Endothelial cell of umbilical vein (primary cell): ENCODE measurements around the gene ERMN. TPM values are rescaled to one million over a fixed set of nuclear protein-coding genes. Genes with fewer than 3 reads are reported as not detected.

Source experiments
- BruUV-seq: library from RNA; stranded (reverse); fragments of 400-500 nt; replicated peaks from 2 replicates; lab custom pipeline; 2021; lab: Mats Ljungman, UMichigan
- CTCF ChIA-PET: fragments of 300-600, 350-600 bp; sonication (Branson Sonifier 250); formaldehyde crosslinking; loops from one replicate; lab custom pipeline; 2021; ENCODE audit warnings: antibody characterized with exemption, inconsistent platforms; lab: Charles Lee
- POLR2A ChIA-PET: fragments of 300-600, 350-600 bp; sonication (Branson Sonifier 250); formaldehyde crosslinking; loops from one replicate; lab custom pipeline; 2021; ENCODE audit warnings: antibody characterized with exemption, inconsistent platforms; lab: Charles Lee
- DNase-seq: peaks from one replicate; pipeline ENCODE4 v3.0.0-alpha.2; 2011; ENCODE audit warnings: low read depth, low spot score
- FAIRE-seq: peaks from 2 replicates; lab custom pipeline; 2011; peaks lifted over from hg19 to GRCh38; lab: Jason Lieb, UNC
- H2AFZ ChIP-seq: 2 replicates; pipeline ENCODE4 v1.6.0; 2012; ENCODE audit warnings: low read depth, low read length, control low read depth, inconsistent platforms
- H3K27ac ChIP-seq: 2 replicates; pipeline ENCODE4 v1.5.1; 2011; ENCODE audit warnings: low read depth, mild to moderate bottlenecking, control low read depth, low read length, moderate library complexity; ENCODE audit not compliant: insufficient read depth
- H3K27me3 ChIP-seq, 2 experiments: 2 replicates each; pipeline versions ENCODE4 v1.6.0 to v1.6.1; 2011; ENCODE audit warnings: low read length in 2 of 2, mixed read lengths in 1 of 2; ENCODE audit not compliant: control insufficient read depth in 2 of 2, insufficient read depth in 2 of 2
- H3K36me3 ChIP-seq, 2 experiments: 2 replicates in 1 of 2; 3 replicates in 1 of 2; pipeline ENCODE4 v1.5.1; 2011; ENCODE audit warnings: low read length in 2 of 2, mild to moderate bottlenecking in 1 of 2, moderate library complexity in 1 of 2; ENCODE audit not compliant: control insufficient read depth in 2 of 2, insufficient read depth in 2 of 2; ENCODE audit errors: extremely low read depth in 1 of 2
- H3K4me1 ChIP-seq: 3 replicates; pipeline ENCODE4 v1.5.1; 2011; ENCODE audit warnings: mild to moderate bottlenecking, low read length; ENCODE audit not compliant: control insufficient read depth, insufficient read depth; ENCODE audit errors: extremely low read depth
- H3K4me2 ChIP-seq: 2 replicates; pipeline ENCODE4 v1.6.1; 2011; ENCODE audit warnings: low read length, control low read depth, mixed read lengths; ENCODE audit not compliant: insufficient read depth
- H3K4me3 ChIP-seq, 3 experiments: fragments of 200-600 bp in 1 of 3; sonication (generic), shearing (Covaris generic) in 1 of 3; replicated peaks in 1 of 3; 2 replicates each; pipeline ENCODE4 v1.5.1; 2011 to 2016; ENCODE audit warnings: control low read depth in 3 of 3, low read length in 3 of 3, mild to moderate bottlenecking in 2 of 3, inconsistent platforms in 1 of 3, low read depth in 1 of 3, moderate library complexity in 1 of 3; ENCODE audit not compliant: insufficient read depth in 1 of 3
- H3K79me2 ChIP-seq: 2 replicates; pipeline ENCODE4 v1.6.0; 2012; ENCODE audit warnings: low read length, inconsistent platforms; ENCODE audit not compliant: control insufficient read depth, insufficient read depth
- H3K9ac ChIP-seq: replicated peaks from 2 replicates; pipeline ENCODE3; 2011; ENCODE audit warnings: low read length, control low read depth; ENCODE audit not compliant: insufficient read depth; ENCODE audit errors: extremely low read depth
- H3K9me1 ChIP-seq: replicated peaks from 3 replicates; pipeline ENCODE4 v1.6.0; 2011; ENCODE audit warnings: mild to moderate bottlenecking, low read length; ENCODE audit not compliant: control insufficient read depth, insufficient read depth; ENCODE audit errors: extremely low read depth
- H3K9me3 ChIP-seq: replicated peaks from 2 replicates; pipeline ENCODE4 v1.5.1; 2012; ENCODE audit warnings: low read length, inconsistent platforms; ENCODE audit not compliant: control insufficient read depth, insufficient read depth
- H4K20me1 ChIP-seq: replicated peaks from 2 replicates; pipeline ENCODE3; 2011; ENCODE audit warnings: mild to moderate bottlenecking, low read length; ENCODE audit not compliant: control insufficient read depth, insufficient read depth; ENCODE audit errors: extremely low read depth
- CTCF ChIP-seq, 2 donors: IDR thresholded peaks; 1 replicate in 1 of 2; 2 replicates in 1 of 2; pipeline ENCODE4 v1.5.1; 2011; ENCODE audit warnings: low read length in 2 of 2, mild to moderate bottlenecking in 2 of 2, moderate library complexity in 2 of 2, control low read depth in 1 of 2, inconsistent platforms in 1 of 2, low read depth in 1 of 2; ENCODE audit not compliant: insufficient read depth in 1 of 2; ENCODE audit errors: extremely low read depth in 1 of 2
- EZH2 ChIP-seq: IDR thresholded peaks from 2 replicates; pipeline ENCODE4 v1.6.1; 2012; ENCODE audit warnings: borderline replicate concordance, low read depth, mild to moderate bottlenecking, moderate library complexity, low read length, inconsistent platforms; ENCODE audit not compliant: severe bottlenecking
- FOS ChIP-seq: IDR thresholded peaks from 2 replicates; pipeline ENCODE4 v1.6.1; 2011; ENCODE audit warnings: mild to moderate bottlenecking, low read length, moderate library complexity, borderline replicate concordance; ENCODE audit not compliant: insufficient read depth
- JUN ChIP-seq: IDR thresholded peaks from 2 replicates; pipeline ENCODE4 v1.6.1; 2011; ENCODE audit warnings: borderline replicate concordance, low read depth; ENCODE audit not compliant: insufficient read length, insufficient read depth
- MYC ChIP-seq: IDR thresholded peaks from one replicate; pipeline ENCODE4 v1.6.1; 2011; ENCODE audit warnings: mild to moderate bottlenecking, low read depth, low read length
- POLR2A ChIP-seq: IDR thresholded peaks from 2 replicates; pipeline ENCODE4 v1.6.1; 2012; ENCODE audit warnings: low read depth, mild to moderate bottlenecking, control low read depth, low read length
- POLR2AphosphoS5 ChIP-seq: IDR thresholded peaks from 2 replicates; pipeline ENCODE4 v1.6.1; 2012; ENCODE audit warnings: low read depth, mild to moderate bottlenecking, control low read depth, low read length, moderate library complexity; ENCODE audit not compliant: insufficient read depth
- dilution Hi-C: fragments of 300-500 bp; cut with MboI; formaldehyde crosslinking; loops from one replicate; pipeline ENCODE4 v1.15.0; 2019; ENCODE audit warnings: low sequenced_read_pairs; ENCODE audit not compliant: extremely low pct_ligation_motif_present
- intact Hi-C: fragments of 100-400 bp; cut with micrococcal nuclease; formaldehyde crosslinking; loops from one replicate; pipeline ENCODE4 v1.10.0; 2022
- polyA plus RNA-seq, 4 experiments: library from polyadenylated mRNA; depleted of rRNA in 3 of 4; stranded (reverse) in 3 of 4; unstranded in 1 of 4; fragments of >200 nt; gene quantifications; 2 replicates each; pipeline versions ENCODE4 v1.2.1 to v1.2.3, GENCODE V29; 2011 to 2012; ENCODE audit warnings: missing spikeins in 1 of 4
- total RNA-seq: library from RNA; stranded (reverse); gene quantifications from 2 replicates; pipeline ENCODE4 v1.2.3, GENCODE V29; 2021

ERMN gene
- total and polyA plus RNA-seq, 2 donors (not counting 3 experiments of a cell fraction or from before 2014, with no cell fraction given): not detected

GRCh38 chr2:157355618-157356017 lies 30.0 kb upstream of the ERMN start:
- no TSS peak for BruUV-seq
- Histone ChIP-seq H3K9ac (no peak overlapping the region), H3K4me2 (no peak overlapping the region), H3K4me3 (no peak overlapping the region), H3K27me3 (no peaks in the 10 kb centered on the region), H3K9me3 (no peaks in the 10 kb centered on the region), H3K9me1 (no peaks in the 10 kb centered on the region), H3K36me3 (no peaks in the 10 kb centered on the region), H3K79me2 (no peaks in the 10 kb centered on the region), H4K20me1 (no peaks in the 10 kb centered on the region), H3K27ac (no peak overlapping the region), H3K4me1 (no peaks in the 10 kb centered on the region), H2AFZ (no peak overlapping the region)
- TF ChIP-seq FOS: no peak
- TF ChIP-seq POLR2A: no peak
- no peak for TF ChIP-seq JUN
- dilution Hi-C loops: no loop called here
- intact Hi-C loops: no loop called here
- CTCF ChIA-PET: interaction anchor here (1.6 kb wide), 1 partner anchor 20 kb away, joined by 8 read pairs; no protein-coding TSS in a partner anchor
- FAIRE-seq: no peak
- no peak for DNase-seq
- POLR2A ChIA-PET: no interaction called here

- no peaks in the 10 kb centered on the region for H3K9me3 ChIP-seq
- no peaks in the 10 kb centered on the region for H3K79me2 ChIP-seq
- no peak overlapping the region for H3K27ac ChIP-seq
- dilution Hi-C loops: no loop called here
- H3K4me2 ChIP-seq: no peak overlapping the region
- CTCF ChIA-PET: interaction anchor here (1.0 to 2.2 kb wide), 3 partner anchors 13 to 48 kb away, joined by 3 to 15 read pairs (median 3); no protein-coding TSS in a partner anchor
- BruUV-seq: no TSS peak
- no peaks in the 10 kb centered on the region for H3K4me1 ChIP-seq
- no peaks in the 10 kb centered on the region for H3K27me3 ChIP-seq
- H2AFZ ChIP-seq: no peak overlapping the region
- no peak for DNase-seq
- H3K9ac ChIP-seq: no peak overlapping the region
- POLR2A ChIA-PET: no interaction called here
- intact Hi-C loops: no loop called here
- no peak for FAIRE-seq
- H3K4me3 ChIP-seq: no peak overlapping the region
- no peaks in the 10 kb centered on the region for H3K9me1 ChIP-seq
- TF ChIP-seq POLR2A (no peak), JUN (no peak), MYC (no peak), POLR2AphosphoS5 (no peak), CTCF (IDR thresholded peaks at IDR 0.05; ENCODE audit: extremely low read depth in 1 of 2, insufficient read depth in 1 of 2, low read depth in 1 of 2, low read length in 2 of 2) (no peak), EZH2 (no peak)
- no peaks in the 10 kb centered on the region for H4K20me1 ChIP-seq
- H3K36me3 ChIP-seq: no peaks in the 10 kb centered on the region
These were observed 24.4 kb upstream of the ERMN start for GRCh38 chr2:157349949-157350515.
